Stimulated activated CD4-positive, alpha-beta T cell treated with anti-CD3 and anti-CD28 coated beads, Interleukin-2, amount 100 ng/mL, for 48 hours (primary cell): ENCODE data around the gene MAVS.
"Not testable (repeated sequence)": the region's sequence is repeated elsewhere in the genome, so short reads cannot be mapped to it uniquely, and the experiment has no call there.

Source experiments
- DNase-seq, 2 donors: peaks; one replicate each; pipeline ENCODE4 v3.0.0-alpha.2; 2020

Gene MAVS

DNA sequence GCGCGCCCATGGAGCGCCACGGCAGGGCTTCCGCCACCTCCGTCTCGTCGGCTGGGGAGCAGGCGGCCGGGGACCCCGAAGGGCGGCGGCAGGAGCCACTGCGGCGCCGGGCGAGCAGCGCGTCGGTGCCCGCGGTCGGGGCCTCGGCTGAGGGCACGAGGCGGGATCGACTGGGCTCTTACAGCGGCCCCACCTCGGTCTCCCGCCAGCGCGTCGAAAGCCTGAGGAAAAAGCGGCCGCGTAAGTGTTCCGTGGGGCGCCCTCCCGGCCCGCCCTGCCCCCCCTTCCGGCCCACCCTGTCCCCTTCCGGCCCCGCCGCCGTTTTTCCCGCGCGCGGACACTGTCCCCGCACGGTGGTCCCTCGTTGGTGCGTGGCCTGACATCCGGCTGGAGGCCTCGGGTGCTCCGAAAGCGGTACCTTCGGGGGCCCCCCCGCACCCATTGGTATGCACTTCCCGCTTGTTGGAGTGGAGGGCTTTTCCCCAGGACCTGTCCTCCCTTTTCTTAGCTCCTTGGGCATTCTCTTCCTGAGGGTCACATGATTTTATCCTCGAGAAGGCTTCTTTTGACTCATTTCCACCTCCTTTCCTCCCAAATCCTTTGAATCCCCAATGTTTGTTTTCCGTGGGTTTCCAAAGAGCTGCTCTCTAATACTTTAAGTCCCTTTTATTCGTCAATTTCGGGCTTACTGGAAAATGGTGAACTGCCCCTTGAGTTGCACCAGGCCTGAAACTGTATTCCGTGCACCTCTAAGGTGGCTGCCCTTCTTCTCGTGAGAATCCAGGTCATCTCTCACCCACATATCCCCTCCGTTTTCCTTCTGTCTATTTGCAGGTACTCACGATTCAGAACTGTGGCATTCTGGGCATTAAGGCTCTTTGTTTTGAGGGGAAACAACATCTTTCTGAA lies 43.1 kb downstream of the MAVS start:
- DNase-seq, result peak; percentile 19 to 31

DNA sequence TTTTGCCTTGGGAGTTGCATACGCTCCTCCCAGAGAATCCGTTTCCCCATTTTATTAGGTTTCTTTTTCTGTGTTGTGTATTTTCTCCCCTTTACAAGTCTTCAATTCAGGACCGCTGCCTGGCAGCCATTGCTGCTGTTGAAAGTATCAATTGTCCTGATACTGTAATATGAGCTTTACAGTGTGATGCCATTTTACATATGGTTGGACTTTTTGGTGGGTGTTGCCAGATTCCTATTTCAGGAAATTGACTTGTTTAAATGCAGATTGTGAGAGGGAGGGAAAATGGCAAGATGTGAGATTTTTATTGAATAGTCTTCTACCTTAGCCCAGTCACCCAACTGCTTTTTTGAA lies 43.7 kb downstream of the MAVS start:
- DNase-seq, result no peak

DNA sequence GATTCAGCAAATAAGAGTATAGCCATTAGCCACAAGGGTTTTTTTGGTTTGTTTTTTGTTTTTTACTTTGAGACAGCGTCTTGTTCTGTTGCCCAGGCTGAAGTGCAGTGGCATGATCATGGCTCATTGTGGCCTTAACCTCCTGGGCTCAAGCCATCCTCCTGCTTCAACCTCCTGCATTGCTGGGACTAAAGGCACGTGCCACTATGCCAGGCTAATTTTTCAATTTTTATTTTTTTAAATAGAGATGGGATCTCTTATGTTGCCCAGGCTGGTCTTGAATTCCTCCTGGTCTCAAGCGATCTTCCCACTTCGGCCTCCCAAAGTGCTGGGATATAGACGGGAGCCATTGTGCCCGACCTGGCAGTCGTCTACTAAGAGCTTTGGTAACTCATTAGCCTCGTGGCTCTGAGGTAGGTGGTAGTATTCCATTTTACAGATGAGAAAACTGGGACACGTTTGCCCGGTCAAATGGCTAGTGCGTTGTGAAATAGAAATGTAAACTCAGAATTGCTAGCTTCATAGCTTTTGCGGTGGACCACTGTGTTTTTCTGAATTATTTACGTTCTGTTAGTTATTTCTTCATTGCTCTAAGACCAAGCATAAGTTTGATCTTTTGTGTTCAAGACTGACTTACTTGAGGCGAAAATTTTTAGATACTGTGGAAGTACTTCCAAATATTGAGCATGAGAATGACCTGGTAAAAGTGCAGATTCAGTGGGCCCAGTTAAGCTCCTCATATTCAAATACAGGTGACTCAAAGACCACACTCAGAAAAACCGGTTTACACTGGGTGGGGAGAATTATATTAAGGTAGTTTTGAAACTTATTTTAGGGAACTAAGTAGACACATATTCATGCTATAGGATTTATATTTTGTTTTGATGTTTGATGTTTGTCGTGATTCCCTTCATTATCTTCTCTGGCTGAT lies 44.6 kb downstream of the MAVS start:
- no peak for DNase-seq

DNA sequence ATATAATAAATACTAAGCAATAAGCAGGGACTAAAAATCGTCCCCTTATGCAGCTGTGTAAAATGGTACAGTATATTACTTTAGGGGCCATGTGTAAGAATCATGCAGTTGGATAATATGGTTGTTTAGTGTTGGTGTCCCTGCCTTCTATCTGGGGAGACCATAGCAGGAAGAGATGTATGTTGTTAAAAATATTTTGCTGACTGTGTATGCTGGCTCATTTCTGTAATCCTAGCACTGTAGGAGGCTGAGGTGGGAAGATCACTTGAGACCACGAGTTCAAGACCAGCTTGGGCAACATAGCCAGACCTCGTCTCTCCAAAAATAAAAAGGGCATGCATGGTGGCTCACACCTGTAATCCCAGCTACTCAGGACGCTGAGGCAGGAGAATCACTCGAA lies 48.2 kb downstream of the MAVS start:
- DNase-seq, result no peak

DNA sequence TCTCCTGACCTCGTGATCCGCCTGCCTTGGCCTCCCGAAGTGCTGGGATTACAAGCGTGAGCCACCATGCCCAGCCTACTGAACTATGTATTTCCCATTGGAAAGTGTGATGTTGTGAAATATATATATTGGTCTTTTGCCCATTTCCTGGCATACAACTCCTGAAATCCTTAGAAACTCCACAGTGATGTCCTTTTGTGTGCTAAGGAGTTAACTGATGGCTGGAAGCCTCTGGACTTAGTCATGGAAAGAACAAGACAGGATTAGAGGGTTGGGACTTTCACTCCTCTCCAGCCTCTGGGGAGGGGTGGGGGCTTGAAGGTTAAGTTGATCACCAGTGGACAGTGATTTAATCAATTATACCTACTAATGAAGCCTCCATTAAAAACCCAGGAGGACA lies 49.7 kb downstream of the MAVS start:
- no peak for DNase-seq

DNA sequence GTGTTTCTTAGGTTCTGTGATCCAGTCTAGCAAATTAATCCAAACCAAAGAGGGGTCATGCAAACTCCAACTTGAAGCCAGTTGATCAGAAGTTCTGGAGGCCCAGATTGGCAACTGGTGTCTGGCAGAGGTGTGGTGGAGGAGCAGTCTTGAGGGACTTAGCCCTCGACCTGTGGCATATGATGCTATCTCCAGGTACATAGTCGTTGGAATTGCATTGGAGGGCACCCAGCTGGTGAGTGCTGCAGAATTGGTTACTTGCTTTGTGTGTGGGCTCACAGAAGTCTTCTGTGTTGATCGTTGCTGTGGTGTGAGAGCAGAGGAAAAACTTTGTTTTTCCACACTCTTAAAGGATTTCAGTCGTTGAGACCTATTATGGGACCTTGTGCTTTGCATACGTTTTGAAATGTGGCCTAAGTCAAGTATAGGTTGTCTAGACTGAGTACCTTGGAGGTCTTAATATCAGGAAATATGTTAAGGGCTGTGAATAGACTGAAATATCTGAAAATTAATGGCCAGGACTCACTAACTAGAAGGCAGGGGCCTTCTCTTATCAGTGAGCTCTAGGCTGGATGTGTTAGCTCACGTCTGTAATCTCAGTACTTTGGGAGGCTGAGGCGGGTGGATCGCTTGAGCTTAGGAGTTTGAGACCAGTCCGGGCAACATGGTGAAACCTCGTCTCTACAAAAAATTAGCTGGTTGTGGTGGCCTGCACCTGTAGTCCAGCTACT lies 50.4 kb downstream of the MAVS start:
- DNase-seq, result no peak

DNA sequence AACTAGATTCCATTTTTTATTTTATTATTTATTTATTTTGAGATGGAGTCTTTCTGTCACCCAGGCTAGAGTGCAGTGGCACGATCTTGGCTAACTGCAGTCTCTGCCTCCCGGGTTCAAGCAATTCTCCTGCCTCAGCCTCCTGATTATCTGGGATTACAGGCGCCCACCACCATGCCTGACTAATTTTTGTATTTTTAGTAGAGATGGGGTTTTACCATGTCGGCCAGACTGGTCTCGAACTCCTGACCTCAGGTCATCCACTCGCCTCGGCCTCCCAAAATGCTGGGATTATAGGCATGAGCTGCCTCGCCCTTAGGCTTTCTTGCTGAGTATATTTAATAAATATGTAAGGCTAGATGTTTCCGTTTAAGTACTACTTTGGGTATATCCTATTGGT lies 51.5 kb downstream of the MAVS start:
- not testable (repeated sequence) for DNase-seq

DNA sequence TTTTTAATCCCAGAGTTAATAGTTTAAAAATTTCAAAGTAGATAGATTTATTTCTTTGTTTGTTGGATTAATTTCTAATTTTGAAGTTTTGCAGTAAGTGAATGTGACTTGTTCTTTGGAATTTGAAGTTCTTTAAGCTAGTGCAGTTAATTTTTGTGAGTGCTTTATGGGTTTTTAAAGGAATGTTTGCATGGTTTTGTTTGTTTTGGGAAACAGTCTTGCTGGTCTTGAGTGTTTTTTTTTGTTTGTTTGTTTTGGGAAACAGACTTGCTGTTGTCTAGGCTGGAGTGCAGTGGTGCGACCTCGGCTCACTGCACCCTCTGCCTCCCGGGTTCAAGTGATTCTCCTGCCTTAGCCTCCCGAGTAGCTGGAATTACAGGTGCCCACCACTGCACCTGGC lies 52.0 kb downstream of the MAVS start:
- DNase-seq, result no peak

DNA sequence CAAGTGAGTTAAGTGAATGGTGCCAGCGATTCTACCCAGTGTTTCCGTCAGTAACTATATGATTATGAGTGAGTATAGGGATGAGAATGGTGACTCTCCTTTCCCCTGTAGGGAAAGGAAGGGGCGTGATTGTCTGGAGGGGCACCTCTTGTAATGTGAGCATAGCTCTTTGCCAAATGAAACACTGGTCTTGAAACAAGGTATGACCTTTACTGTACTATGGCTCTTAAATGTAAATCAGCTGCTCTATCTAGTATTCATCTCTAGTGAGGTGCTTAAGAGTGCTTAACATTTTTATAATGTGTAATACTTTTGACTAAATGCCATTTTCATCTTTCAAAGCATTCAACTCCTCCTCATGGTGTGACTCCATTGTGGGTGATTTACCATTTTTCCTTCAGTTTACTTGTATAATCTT lies 53.6 kb downstream of the MAVS start:
- no peak for DNase-seq

DNA sequence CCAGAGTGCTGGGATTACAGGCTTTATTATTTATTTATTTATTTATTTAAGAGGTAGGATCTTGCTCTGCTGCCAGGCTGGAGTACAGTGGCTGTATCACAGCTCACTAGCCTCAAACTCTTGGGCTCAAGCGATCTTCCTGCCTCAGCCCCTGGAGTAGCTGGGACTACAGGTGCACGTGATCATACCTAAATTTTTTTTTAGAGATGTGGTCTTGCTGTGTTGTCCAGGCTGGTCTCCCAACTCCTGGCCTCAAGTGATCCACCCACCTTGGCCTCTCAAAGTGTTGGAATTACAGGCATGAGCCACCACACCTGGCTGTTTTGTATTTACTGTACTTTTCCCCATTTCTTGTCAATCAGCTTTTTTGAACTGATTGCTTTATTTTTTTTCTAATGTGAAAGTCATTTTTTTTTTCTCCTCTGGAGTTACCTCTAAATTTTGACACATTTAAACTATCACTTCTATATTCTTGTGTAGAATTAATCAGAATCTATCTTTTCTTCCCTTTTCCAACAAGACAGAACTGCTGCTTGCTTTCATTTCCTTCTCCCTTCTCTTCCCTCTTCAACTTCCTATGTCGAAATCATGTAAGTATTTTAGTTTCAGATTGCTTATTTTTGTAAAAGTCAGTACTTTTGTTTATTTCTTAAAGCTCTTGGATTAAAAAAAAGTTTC lies 54.5 kb downstream of the MAVS start:
- no peak for DNase-seq

DNA sequence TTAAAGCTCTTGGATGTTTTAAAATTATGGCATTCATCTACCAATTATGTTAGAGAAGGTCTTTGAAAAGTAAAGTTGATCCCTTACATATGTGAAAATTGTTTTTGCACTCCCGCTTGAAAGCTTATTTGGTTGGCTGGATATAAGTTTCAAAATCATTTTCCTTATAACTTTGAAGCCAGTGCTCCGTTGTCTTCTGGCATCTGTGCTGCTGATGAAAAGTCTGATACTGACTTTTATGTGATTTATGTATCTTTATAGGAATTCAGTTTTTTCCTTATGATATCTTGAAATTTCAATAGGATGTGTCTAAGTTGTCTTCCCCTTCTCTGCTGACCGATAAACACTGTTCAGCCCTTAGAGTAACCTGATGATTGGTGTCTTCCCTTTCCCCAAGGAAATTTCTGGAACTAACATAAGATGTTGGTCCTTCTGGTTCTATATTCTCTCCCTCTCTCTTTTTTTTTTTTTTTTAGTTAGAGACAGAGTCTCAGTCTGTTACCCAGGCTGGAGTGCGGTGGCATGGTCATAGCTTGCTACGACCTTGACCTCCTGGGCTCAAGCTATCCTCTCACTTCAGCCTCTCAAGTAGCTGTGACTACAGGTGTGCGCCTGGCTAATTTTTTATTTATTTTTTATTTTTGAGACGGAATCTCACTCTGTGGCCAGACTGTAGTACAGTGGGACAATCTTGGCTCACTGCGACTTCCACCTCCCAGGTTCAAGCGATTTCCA lies 55.2 kb downstream of the MAVS start:
- no peak for DNase-seq

DNA sequence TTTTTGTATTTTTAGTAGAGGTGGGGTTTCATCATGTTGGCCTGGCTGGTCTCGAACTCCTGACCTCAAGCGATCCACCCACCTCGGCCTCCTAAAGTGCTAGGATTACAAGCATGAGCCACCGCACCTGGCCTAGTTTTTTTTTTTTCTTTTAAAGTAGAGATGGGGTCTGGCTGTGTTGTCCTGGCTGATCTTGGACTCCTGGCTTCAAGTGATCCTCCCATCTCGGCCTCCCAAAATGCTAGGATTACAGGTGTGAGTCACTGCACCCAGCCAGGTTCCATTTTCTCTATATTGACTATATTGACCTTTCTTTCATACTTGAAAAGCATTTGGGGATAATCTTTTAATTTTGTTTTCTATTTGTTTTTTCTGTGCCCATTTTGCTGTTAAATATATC lies 55.8 kb downstream of the MAVS start:
- no peak for DNase-seq

DNA sequence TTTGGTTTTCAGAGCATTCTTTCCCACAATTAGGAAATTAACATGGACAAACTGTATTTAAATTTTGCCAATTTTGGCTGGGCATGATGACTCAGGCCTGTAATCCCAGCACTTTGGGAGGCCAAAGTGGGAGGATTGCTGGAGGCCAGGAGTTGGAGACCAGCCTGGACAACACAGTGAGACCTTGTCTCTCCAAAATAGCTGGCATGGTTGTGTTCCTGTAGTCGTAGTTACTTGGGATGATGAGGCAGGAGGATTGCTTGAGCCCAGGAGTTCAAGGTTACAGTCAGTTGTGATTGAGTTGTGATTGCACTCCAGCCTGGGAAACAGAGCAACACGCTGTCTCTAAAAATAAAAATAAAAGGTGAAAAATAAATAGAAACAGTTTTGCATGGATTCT lies 57.6 kb downstream of the MAVS start:
- DNase-seq, result no peak

DNA sequence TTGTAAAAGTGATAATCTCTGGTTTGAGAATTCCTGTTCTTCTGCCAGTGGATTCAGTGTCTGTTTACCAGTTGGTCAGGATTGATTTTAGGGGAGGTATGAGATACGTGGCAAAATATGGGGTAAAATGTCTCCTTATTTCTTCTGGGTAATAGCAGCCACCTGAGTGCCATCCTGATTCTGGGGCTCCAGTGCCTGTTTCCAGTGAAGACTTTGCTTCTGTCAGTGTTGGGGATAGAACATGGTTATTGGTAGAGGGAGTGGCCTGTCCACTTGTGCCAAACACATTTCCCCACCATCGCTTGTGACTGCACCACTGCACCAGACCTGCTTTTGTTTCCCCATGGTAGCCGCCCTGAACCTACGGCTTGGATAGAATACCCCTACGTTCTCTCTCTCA lies 58.2 kb downstream of the MAVS start:
- no peak for DNase-seq

DNA sequence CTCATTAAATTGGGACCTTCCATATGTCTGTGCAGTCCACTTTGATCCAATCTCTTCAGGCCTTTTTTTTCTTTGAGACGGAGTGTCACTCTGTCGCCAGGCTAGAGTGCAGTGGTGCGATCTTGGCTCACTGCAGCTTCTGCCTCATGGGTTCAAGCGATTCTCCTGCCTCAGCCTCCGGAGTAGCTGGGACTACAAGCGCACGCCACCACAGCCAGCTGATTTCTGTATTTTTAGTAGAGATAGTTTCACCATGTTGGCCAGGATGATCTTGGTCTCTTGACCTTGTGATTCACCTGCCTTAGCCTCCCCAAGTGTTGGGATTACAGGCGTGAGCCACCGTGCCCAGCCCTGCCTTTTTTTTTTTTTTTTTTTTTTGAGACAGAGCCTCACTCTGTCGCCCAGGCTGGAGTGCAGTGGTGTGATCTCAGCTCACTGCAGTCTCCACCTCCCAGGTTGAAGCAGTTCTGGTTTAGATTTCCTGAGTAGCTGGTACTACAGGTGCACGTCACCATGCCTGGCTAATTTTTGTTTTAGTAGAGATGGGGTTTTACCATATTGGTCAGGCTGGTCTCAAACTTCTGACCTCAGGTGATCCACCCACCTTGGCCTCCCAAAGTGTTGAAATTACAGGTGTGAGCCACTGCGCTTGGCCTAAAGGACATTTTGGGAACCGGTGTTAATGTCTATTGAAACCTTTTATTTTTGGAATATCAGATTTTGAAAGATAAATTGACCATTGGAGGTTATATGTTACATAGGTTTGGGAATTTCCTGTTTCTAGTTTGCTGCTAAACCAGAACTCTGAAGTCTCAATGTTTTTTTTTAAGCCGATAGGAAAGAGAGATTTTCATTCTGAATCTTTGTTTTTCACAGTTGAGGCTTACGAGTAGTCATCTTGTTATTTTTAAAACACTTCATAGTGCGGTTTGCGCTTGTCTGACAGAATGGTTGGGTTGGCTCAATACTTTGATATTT lies 60.4 kb downstream of the MAVS start:
- peak in 1 of 2 donors; percentile 39 for DNase-seq

DNA sequence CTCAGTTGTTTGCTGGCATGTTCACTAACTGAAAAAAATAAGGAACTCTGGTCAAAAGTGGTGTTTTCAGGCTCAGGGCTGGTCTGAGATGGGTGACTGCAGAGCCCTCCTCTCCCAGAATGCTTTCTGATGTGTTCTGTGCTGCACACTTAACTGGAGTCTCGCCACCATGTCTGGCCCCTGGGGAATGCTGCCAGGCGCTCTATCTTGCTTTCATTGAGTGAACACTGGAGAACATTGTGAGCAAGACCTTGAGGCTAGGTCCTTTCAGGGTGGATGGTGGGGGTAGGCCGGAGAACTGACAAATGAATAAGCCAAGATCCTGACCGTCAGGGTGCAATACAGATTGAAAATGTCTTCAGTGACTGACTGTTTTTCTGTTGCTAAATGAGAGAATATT lies 62.0 kb downstream of the MAVS start:
- DNase-seq, result no peak

DNA sequence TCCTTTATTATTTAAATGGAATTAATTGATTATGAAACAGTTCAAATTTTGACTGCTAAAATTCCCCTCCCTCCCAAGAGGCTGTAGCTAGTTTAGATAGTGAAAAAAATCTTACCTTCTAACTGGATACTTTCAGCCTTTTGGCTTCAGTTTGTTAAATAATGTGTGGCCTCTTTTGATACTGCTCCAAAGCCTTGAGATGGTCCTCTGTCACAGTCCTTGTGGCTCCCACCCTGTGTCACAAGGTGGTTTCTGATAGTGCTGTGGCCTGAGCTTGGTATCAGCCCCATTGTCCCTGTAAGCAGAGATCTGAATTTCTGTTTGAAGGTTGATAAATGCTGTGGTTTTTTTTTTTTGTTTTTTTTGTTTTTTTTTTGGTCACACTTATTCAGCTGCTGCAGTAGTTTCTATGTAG lies 63.3 kb downstream of the MAVS start:
- no peak for DNase-seq

DNA sequence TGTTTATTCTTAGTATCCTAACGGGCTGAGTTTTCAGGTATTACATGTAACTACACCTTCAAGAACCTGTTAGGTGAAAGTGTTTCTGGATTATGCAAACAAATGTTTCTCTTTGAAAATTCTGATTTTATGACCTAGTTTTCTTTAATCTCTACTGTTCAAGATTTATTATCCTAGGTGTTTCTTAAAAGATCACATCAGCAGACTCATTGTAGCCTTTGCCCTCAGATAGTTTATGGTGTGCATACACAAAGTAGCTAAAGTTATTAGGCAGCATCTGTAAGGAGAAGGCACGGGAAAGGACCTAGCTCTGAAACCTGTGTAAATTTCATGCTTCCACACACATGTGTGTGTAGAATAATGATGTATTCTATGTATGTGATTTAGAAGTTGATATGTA lies 64.2 kb downstream of the MAVS start:
- no peak for DNase-seq

DNA sequence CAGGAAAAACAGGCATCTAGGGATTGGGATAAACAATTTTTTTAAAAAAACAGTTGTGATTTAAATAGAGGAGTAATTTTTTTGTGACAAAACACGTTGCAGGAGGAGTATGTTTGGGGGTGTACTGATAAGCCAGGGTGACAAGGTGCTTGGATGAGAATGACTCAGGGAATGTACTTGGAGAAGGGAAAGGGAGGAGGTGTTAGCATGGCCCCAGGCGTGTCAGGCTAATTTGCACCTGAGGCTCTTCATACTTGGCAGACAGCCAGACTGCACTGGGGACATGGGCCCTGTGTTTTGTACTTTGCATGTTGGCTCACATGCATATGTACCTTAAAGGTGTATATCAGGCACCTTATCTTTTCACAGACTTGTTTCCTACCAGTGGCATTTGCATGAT lies 65.3 kb downstream of the MAVS start:
- DNase-seq, result no peak

DNA sequence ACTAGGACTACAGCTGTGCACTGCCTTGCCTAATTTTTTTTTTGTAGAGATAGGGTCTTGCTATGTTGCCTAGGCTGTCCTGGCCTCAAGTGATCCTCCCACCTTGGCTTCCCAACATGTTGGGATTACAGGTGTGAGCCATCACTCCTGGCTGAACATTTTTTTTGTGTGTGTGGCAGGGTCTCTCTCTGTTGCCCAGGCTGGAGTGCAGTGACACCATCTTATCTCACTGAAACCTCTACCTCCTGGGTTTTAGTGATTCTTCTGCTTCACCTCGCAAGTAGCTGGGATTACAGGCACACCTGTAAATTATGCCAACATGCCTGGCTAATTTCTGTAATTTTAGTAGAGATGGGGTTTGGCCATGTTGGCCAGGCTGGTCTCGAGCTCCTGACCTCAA lies 67.8 kb downstream of the MAVS start:
- DNase-seq, result no peak

DNA sequence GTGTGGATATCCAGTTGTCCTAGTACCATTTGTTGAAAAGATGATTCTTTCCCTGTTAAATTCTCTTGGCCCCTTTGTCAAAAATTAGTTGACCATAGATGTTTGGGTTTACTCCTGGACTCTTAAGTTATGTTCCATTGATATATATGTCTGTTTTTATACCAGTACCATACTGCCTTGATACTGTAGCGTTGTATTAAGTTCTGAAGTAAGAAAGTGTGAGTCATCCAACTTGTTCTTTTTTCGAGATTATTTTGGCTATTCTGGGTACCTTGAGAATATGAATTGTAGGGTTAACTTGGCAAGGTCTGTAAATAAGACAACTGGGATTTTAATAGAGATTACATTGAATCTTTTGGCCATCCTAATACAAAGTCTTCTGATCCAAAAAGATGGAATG lies 69.1 kb downstream of the MAVS start:
- DNase-seq, result no peak
